ENCODE measurements around the gene DLG3. TPM values are rescaled to one million over a fixed set of nuclear protein-coding genes. Genes with fewer than 3 reads are reported as not detected.

The DLG3 gene
- total RNA-seq, 1 experiment from 2014 or later, result 48.4 TPM

DNA sequence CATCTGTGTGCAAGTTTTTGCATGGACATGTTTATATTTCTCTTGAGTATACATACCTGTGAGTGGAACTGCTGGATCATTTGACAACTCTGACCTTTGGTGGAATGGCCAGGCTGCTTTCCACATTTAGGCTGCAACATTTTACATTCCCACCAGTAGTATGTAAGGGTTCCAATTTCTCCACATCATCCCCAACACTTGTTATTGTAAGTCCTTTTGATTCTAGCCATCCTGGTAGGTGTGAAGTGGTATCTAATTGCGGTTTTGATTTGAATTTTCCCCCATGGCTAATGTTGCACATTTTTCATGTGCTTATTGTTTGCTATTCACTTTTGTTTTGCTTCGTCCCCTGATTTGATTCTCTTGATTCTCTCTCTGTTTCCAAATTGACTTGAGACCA is 16.4 kb downstream of the DLG3 start:
- Histone ChIP-seq H3K27me3 (ENCODE audit: insufficient read depth, low read length) (no peaks in the 10 kb centered on the region), H3K4me3 (replicated peaks in 1 of 2; ENCODE audit: low read depth in 1 of 2, low read length in 2 of 2) (no peak overlapping the region), H3K79me2 (ENCODE audit: insufficient read depth, low read length) (peaks cover 30% of the 10 kb centered on the region), H3K9me2 (ENCODE audit: insufficient read depth) (no peaks in the 10 kb centered on the region), H3K9me3 (ENCODE audit: control insufficient read depth in 1 of 2, insufficient read depth in 1 of 2, low read depth in 1 of 2, low read length in 2 of 2) (no peaks in the 10 kb centered on the region), H3K4me1 (ENCODE audit: control insufficient read depth in 1 of 2, insufficient read depth in 2 of 2, low read length in 2 of 2) (peaks cover 6 to 14% of the 10 kb centered on the region in 2 experiments; a peak in 2 of 4 replicates), H3K4me2 (ENCODE audit: low read length) (no peak overlapping the region), H3K36me3 (ENCODE audit: control insufficient read depth in 1 of 2, insufficient read depth in 2 of 2, low read length in 2 of 2) (0 out of 4 replicates have a peak, but pooled peaks cover 0 to 4% of the 10 kb centered on the region in 2 experiments), H3K27ac (ENCODE audit: low read depth, low read length) (no peak overlapping the region), H2AFZ (ENCODE audit: low read depth, low read length, poor library complexity, severe bottlenecking) (no peak overlapping the region), H3K9ac (ENCODE audit: low read length) (no peak overlapping the region), H4K20me1 (ENCODE audit: insufficient read depth) (no peaks in the 10 kb centered on the region)
- TF ChIP-seq YY1 (IDR thresholded peaks at IDR 0.05; ENCODE audit: extremely low read depth, insufficient replicate concordance, low read depth, low read length), result no peak
- TF ChIP-seq RAD21 (IDR thresholded peaks at IDR 0.05; ENCODE audit: low read depth), result no peak
- TF ChIP-seq JUND (IDR thresholded peaks at IDR 0.05), result no peak
- no peak for TF ChIP-seq EZH2 (IDR thresholded peaks at IDR 0.05)
- no peak for TF ChIP-seq ELF1 (IDR thresholded peaks at IDR 0.05; ENCODE audit: borderline replicate concordance, low read depth)
- no peak for TF ChIP-seq CBX3 (IDR thresholded peaks at IDR 0.05; ENCODE audit: low read depth)
- no peak for TF ChIP-seq EZH2phosphoT487 (IDR thresholded peaks at IDR 0.05; ENCODE audit: borderline replicate concordance)
- no peak for TF ChIP-seq SIN3A (IDR thresholded peaks at IDR 0.05; ENCODE audit: low read depth)
- no peak for TF ChIP-seq POLR2AphosphoS5 (IDR thresholded peaks at IDR 0.05; ENCODE audit: low read depth, low read length)
- no peak for TF ChIP-seq POLR2A (IDR thresholded peaks at IDR 0.05; ENCODE audit: borderline replicate concordance, extremely low read depth, insufficient read depth, insufficient read length)
- TF ChIP-seq ATF3 (IDR thresholded peaks at IDR 0.05), result no peak
- TF ChIP-seq, protein P1, sequence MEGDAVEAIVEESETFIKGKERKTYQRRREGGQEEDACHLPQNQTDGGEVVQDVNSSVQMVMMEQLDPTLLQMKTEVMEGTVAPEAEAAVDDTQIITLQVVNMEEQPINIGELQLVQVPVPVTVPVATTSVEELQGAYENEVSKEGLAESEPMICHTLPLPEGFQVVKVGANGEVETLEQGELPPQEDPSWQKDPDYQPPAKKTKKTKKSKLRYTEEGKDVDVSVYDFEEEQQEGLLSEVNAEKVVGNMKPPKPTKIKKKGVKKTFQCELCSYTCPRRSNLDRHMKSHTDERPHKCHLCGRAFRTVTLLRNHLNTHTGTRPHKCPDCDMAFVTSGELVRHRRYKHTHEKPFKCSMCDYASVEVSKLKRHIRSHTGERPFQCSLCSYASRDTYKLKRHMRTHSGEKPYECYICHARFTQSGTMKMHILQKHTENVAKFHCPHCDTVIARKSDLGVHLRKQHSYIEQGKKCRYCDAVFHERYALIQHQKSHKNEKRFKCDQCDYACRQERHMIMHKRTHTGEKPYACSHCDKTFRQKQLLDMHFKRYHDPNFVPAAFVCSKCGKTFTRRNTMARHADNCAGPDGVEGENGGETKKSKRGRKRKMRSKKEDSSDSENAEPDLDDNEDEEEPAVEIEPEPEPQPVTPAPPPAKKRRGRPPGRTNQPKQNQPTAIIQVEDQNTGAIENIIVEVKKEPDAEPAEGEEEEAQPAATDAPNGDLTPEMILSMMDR (IDR thresholded peaks at IDR 0.05 in 2 of 3, conservative IDR thresholded peaks at IDR 0.05 in 1 of 3; ENCODE audit: borderline replicate concordance in 1 of 3, insufficient read depth in 1 of 3, low read depth in 2 of 3, low read length in 2 of 3), result no peak
- TF ChIP-seq ZFX (IDR thresholded peaks at IDR 0.05), result no peak
- TF ChIP-seq, protein P2, sequence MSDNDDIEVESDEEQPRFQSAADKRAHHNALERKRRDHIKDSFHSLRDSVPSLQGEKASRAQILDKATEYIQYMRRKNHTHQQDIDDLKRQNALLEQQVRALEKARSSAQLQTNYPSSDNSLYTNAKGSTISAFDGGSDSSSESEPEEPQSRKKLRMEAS (IDR thresholded peaks at IDR 0.05), result no peak
- no peak for TF ChIP-seq REST (IDR thresholded peaks at IDR 0.05; ENCODE audit: low read depth)
- intact Hi-C loops (cut with micrococcal nuclease), result no loop called here
- no TSS peak for BruUV-seq (replicated peaks)
- CTCF ChIA-PET, result no interaction called here
- RAD21 ChIA-PET (ENCODE audit: low non-redundant PET in 1 of 2, low total read pairs in 2 of 2, uncharacterized antibody in 2 of 2, unreplicated experiment in 2 of 2), result no interaction called here
- POLR2A ChIA-PET, result no interaction called here
- DNase-seq (ENCODE audit: low read depth, low spot score) (no peak), ATAC-seq (no peak)
